Measurements from ENCODE around the gene POFUT1.

Gene POFUT1

GRCh38 chr20:32282461-32282860 is 74.8 kb downstream of the POFUT1 start:
- DNase-seq, result no peak

- no peak for DNase-seq
Observed at GRCh38 chr20:32285082-32285620, 77.5 kb downstream of the POFUT1 start.

- DNase-seq, result peak in 1 of 2 donors; percentile 17
Observed at GRCh38 chr20:32285621-32286371, 78.1 kb downstream of the POFUT1 start.

GRCh38 chr20:32287231-32287638 is 79.6 kb downstream of the POFUT1 start:
- DNase-seq, result no peak

Measured in inflammatory macrophage (primary cell).